Fibroblast of the aortic adventitia (primary cell): ENCODE measurements around the gene BEAN1. TPM values are rescaled to one million over a fixed set of nuclear protein-coding genes. Genes with fewer than 3 reads are reported as not detected.

Experiments
- DNase-seq: peaks from one replicate; pipeline ENCODE4 v3.0.0-alpha.2; 2010; ENCODE audit warnings: low read depth
- H3K4me3 ChIP-seq: 2 replicates; pipeline ENCODE4 v1.5.1; 2011; ENCODE audit warnings: low read depth, mild to moderate bottlenecking, control low read depth, low read length, moderate library complexity
- total RNA-seq: library from RNA; depleted of rRNA; stranded (reverse); fragments of >200 nt; gene quantifications from 2 replicates; pipeline ENCODE4 v1.2.3, GENCODE V29; 2012; ENCODE audit warnings: low replicate concordance
- TF ChIP-seq, protein P1 (sequence below): IDR thresholded peaks from 2 replicates; pipeline ENCODE4 v1.5.1; 2011; ENCODE audit warnings: mild to moderate bottlenecking, low read length, control low read depth, inconsistent platforms; ENCODE audit not compliant: insufficient read depth

BEAN1 gene
- total RNA-seq, 1 donor, result 0.09 TPM

GRCh38 chr16:66412182-66412581 is 14.9 kb upstream of the BEAN1 start:
- TF ChIP-seq, protein P1, sequence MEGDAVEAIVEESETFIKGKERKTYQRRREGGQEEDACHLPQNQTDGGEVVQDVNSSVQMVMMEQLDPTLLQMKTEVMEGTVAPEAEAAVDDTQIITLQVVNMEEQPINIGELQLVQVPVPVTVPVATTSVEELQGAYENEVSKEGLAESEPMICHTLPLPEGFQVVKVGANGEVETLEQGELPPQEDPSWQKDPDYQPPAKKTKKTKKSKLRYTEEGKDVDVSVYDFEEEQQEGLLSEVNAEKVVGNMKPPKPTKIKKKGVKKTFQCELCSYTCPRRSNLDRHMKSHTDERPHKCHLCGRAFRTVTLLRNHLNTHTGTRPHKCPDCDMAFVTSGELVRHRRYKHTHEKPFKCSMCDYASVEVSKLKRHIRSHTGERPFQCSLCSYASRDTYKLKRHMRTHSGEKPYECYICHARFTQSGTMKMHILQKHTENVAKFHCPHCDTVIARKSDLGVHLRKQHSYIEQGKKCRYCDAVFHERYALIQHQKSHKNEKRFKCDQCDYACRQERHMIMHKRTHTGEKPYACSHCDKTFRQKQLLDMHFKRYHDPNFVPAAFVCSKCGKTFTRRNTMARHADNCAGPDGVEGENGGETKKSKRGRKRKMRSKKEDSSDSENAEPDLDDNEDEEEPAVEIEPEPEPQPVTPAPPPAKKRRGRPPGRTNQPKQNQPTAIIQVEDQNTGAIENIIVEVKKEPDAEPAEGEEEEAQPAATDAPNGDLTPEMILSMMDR, result no peak
- H3K4me3 ChIP-seq, result no peak overlapping the region
- DNase-seq, result no peak

DNA sequence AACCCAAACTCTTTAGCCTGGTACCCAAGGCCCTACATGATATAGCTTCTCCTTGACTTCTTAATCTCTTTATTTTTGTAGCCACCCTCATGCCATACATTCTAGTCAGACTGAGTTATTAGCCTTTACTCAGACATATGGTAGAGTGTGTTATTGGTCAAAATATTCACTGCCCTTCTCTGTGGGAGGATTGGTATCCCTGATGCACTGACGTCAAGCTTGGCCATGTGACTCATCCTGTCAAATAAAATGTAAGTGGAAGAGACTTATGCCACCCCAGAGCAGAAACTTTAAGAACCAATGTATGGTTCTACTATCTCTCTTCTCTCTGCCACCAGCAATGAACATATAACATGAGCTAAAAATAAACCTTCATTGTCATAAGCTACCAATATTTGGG is 12.2 kb upstream of the BEAN1 start:
- H3K4me3 ChIP-seq, result no peak overlapping the region
- TF ChIP-seq, protein P1, result no peak
- DNase-seq, result no peak

- DNase-seq, result no peak
- H3K4me3 ChIP-seq, result no peak overlapping the region
- TF ChIP-seq, protein P1, result no peak
Measured at GRCh38 chr16:66416136-66416535, 11.0 kb upstream of the BEAN1 start.

- peak; percentile 43 for DNase-seq
- no peak overlapping the region for H3K4me3 ChIP-seq
- TF ChIP-seq, protein P1, result no peak
Measured at GRCh38 chr16:66416939-66417700, 10.0 kb upstream of the BEAN1 start.

DNA sequence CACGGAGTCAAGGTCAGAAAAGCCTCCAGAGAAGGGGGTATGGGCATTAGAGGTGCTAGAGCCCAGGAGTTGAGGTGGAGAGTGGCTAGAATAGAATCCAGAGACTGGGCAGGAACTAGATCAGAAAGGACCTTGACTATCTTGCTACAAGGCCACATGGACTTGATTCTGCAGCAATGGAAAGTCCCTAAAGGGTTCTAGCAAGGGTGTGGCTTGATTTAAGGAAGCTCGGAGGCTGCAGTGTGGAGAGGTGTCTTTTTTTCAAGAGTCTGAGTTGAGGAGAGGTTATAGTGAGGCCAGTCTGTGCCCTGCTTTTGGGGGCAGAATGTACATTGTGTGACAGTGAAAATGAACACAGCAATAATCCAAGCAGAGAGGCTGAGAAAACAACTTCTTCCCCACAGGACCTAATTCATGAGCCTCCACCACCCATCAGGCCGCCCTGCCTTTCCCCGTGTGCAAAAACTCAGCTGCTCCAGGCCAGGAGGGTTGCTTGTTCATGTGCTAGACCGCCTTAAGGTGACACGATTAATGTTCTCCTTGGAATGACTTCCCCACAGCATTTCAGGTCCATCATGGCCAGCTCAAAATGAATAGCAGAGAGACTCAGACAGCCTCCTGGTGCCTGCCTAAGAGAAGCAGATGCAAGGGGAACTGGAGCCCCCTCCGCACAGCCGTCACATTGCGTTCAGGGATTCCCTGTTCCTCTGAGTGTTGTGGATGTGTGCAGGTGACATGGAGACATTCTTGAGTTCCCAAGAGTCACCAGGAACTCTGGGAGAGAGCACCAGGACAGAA is 8.7 kb upstream of the BEAN1 start:
- no peak for DNase-seq
- TF ChIP-seq, protein P1, result no peak
- H3K4me3 ChIP-seq, result no peak overlapping the region

DNA sequence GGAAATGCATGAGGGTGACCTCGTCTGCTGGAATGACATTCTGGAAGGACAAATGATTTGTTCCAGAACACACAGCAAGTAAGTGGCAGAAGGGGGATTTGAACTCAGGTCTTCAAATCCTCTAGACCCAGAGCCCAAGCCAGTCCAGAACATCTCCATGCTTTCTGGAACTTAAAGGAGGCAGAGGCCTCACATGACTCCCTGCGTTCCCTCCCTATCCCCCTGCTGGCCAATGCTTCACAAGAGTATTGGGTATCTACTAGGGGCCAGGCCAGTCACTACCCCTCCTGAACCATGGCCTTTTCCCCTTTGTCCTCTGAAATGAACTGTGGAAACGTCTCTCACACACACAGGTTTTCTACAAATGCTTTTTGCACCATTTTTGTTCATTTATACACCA is 7.6 kb upstream of the BEAN1 start:
- H3K4me3 ChIP-seq, result no peak overlapping the region
- TF ChIP-seq, protein P1, result peak; percentile 25
- DNase-seq, result no peak
